Measurements from ENCODE around the gene PKP1. TPM values are rescaled to one million over a fixed set of nuclear protein-coding genes. Genes with fewer than 3 reads are reported as not detected.

Gene PKP1
- total and polyA plus RNA-seq, 2 of the 4 experiments (the other 2 are of a cell fraction), result 0.18 to 0.36 TPM

- in situ Hi-C loops (cut with MboI; ENCODE audit: low sequenced_read_pairs), result loop anchor here (5.0 kb wide), 1 partner anchor 93 kb away; no protein-coding TSS in a partner anchor
- no TSS peak for BruUV-seq (replicated peaks)
- no peak for ATAC-seq (ENCODE audit: low read depth)
These were observed 71.6 kb downstream of the PKP1 start for GRCh38 chr1:201354901-201355295.

More at GRCh38 chr1:201354901-201355295, 71.6 kb downstream of the PKP1 start:
- H4K8ac ChIP-seq (ENCODE audit: low read depth in 2 of 2, low read length in 2 of 2), result no peak overlapping the region
- POLR2A ChIA-PET (ENCODE audit: unreplicated experiment), result no interaction called here
- H3K14ac ChIP-seq (replicated peaks; ENCODE audit: low read depth, low read length), result no peak overlapping the region
- no peak overlapping the region for H4K91ac ChIP-seq (ENCODE audit: insufficient read depth, low read depth, low read length)
- no peak overlapping the region for H2AFZ ChIP-seq (replicated peaks; ENCODE audit: low read length, poor library complexity)
- peaks cover 74% of the 10 kb centered on the region for H3K27me3 ChIP-seq (ENCODE audit: control insufficient read depth, insufficient read depth, low read length)
- no peak overlapping the region for H3K18ac ChIP-seq (ENCODE audit: low read depth, low read length)
- CTCF ChIA-PET, result interaction anchor here (0.9 kb wide), 1 partner anchor 8 kb away, joined by 4 read pairs; no protein-coding TSS in a partner anchor
- H2BK20ac ChIP-seq (ENCODE audit: low read depth, low read length), result no peak overlapping the region
- H3K56ac ChIP-seq (ENCODE audit: extremely low read depth, insufficient read depth, low read length), result no peak overlapping the region
- no peak overlapping the region for H3K4ac ChIP-seq (ENCODE audit: low read depth, low read length)
- DNase-seq, result no peak
- H3K4me3 ChIP-seq (ENCODE audit: insufficient read depth, low read depth, low read length), result no peak overlapping the region
- no peaks in the 10 kb centered on the region for H3K36me3 ChIP-seq (ENCODE audit: control insufficient read depth, insufficient read depth, low read length)
- no peak overlapping the region for H2BK5ac ChIP-seq (ENCODE audit: low read depth, low read length, poor library complexity, severe bottlenecking)
- H2BK15ac ChIP-seq (ENCODE audit: low read depth, low read length), result no peak overlapping the region
- no peak for TF ChIP-seq RCOR1 (IDR thresholded peaks at IDR 0.05; ENCODE audit: insufficient replicate concordance, low read length)
- TF ChIP-seq FOS (IDR thresholded peaks at IDR 0.05; ENCODE audit: low read depth, low read length), result no peak
- no peak for TF ChIP-seq POLR2A (IDR thresholded peaks at IDR 0.05; ENCODE audit: low read depth, low read length)
- TF ChIP-seq ELK1 (IDR thresholded peaks at IDR 0.05; ENCODE audit: borderline replicate concordance, low read depth, low read length), result no peak
- TF ChIP-seq BHLHE40 (IDR thresholded peaks at IDR 0.05; ENCODE audit: low read depth, low read length), result no peak
- no peak for TF ChIP-seq CHD1 (IDR thresholded peaks at IDR 0.05; ENCODE audit: low read depth, low read length)
- no peak for TF ChIP-seq MAZ (IDR thresholded peaks at IDR 0.05; ENCODE audit: borderline replicate concordance, low read depth, low read length)
- TF ChIP-seq RAD21 (IDR thresholded peaks at IDR 0.05; ENCODE audit: low read length), result no peak
- TF ChIP-seq NFE2L2 (IDR thresholded peaks at IDR 0.05; ENCODE audit: low read depth, low read length), result no peak
- no peak for TF ChIP-seq CEBPB (IDR thresholded peaks at IDR 0.05; ENCODE audit: low read depth, low read length)
- TF ChIP-seq MAFK (IDR thresholded peaks at IDR 0.05; ENCODE audit: low read depth, low read length), result no peak
- no peak for TF ChIP-seq USF2 (IDR thresholded peaks at IDR 0.05; ENCODE audit: low read depth, low read length)
- TF ChIP-seq SMC3 (IDR thresholded peaks at IDR 0.05; ENCODE audit: low read depth, low read length), result no peak
- TF ChIP-seq MXI1 (IDR thresholded peaks at IDR 0.05; ENCODE audit: borderline replicate concordance, low read depth, low read length), result no peak
- no peak overlapping the region for H3K23ac ChIP-seq (ENCODE audit: low read depth, low read length)
- no peak overlapping the region for H2AK5ac ChIP-seq (ENCODE audit: low read depth, low read length)
- no peaks in the 10 kb centered on the region for H3K9me1 ChIP-seq (ENCODE audit: insufficient read depth, low read length)
- H2AK9ac ChIP-seq (replicated peaks; ENCODE audit: low read depth, low read length, poor library complexity), result no peak overlapping the region
- WGBS, 2 experiments (ENCODE audit: extremely low coverage in 2 of 2, insufficient read length in 1 of 2), result 40% methylated on average over 1 of the region's 4 CpGs; no CpG with 5 or more reads in 1 of the 2 experiments
- no peak overlapping the region for H3K27ac ChIP-seq (ENCODE audit: insufficient read depth, low read length)
- no peak overlapping the region for H3K4me2 ChIP-seq (ENCODE audit: low read depth, low read length)
- H4K5ac ChIP-seq (ENCODE audit: low read depth, low read length), result no peak overlapping the region
- no peaks in the 10 kb centered on the region; the same call in 1 of the 2 replicates for H4K20me1 ChIP-seq (ENCODE audit: insufficient read depth, low read length)
- no peaks in the 10 kb centered on the region for H3K79me1 ChIP-seq (ENCODE audit: low read depth in 1 of 2, low read length in 2 of 2)
- H3K4me1 ChIP-seq (ENCODE audit: control insufficient read depth, insufficient read depth, low read length), result no peaks in the 10 kb centered on the region
- intact Hi-C loops (cut with micrococcal nuclease) (no loop called here), dilution Hi-C loops (cut with HindIII; ENCODE audit: low sequenced_read_pairs, unreplicated experiment) (no loop called here)
- H3K9me3 ChIP-seq (ENCODE audit: control insufficient read depth, insufficient read depth, low read length), result no peaks in the 10 kb centered on the region
- no peak overlapping the region for H2BK120ac ChIP-seq (ENCODE audit: low read depth, low read length)
- H3K9ac ChIP-seq (ENCODE audit: low read depth, low read length), result no peak overlapping the region

Data from IMR-90 (cell line).